WTC11 (cell line): ENCODE measurements around the gene ASTN2.

Experiments
- JUN ChIP-seq: sonication (generic); formaldehyde crosslinking; IDR thresholded peaks from 2 replicates; pipeline ENCODE4 v1.8.0; 2023; ENCODE audit warnings: mild to moderate bottlenecking, missing genetic modification reagents
- NR3C1 ChIP-seq: sonication (generic); formaldehyde crosslinking; conservative IDR thresholded peaks from 2 replicates; pipeline ENCODE4 v1.8.1; 2023; ENCODE audit warnings: low read depth, mild to moderate bottlenecking, missing genetic modification reagents
- TF ChIP-seq, protein P1 (sequence below): fragments of 200-600 bp; IDR thresholded peaks from 2 replicates; pipeline ENCODE4 v1.8.0; 2022; ENCODE audit warnings: antibody characterized with exemption

DNA sequence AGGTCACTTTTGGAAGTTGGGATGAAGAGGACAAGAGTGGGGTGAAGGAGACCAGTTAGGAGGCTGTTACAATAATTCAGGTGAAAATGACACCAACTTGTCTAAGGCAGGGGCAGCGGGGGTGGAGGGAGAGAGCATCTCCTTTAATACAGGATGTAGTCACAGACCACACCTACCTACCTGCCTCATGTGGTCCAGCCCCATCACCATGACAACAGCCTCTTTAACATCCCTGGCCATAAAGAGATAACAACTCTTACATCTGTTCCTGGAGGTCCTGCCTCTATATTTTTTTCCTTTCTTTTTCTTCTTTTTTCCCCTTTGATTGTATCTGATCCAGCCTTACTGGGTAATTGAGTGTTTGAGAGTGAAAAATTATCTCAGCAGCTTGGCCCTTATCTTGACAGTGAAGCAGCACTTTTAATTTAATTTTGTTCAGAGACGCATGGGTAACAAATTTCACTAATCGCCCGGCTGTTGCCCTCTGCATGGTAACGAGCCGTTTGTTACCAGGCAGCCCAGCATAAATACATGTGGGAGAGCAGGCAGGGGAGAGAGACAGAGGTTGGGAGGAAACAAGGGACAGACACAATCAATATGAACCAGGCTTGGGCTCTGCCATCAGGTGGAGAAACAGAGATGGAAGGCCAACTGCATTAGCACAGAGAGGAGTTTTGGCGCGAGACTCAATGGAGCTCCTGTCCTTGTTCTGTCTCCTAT is 338.1 kb downstream of the ASTN2 start:
- no peak for TF ChIP-seq JUN (CRISPR knock-in tag)
- TF ChIP-seq, protein P1, sequence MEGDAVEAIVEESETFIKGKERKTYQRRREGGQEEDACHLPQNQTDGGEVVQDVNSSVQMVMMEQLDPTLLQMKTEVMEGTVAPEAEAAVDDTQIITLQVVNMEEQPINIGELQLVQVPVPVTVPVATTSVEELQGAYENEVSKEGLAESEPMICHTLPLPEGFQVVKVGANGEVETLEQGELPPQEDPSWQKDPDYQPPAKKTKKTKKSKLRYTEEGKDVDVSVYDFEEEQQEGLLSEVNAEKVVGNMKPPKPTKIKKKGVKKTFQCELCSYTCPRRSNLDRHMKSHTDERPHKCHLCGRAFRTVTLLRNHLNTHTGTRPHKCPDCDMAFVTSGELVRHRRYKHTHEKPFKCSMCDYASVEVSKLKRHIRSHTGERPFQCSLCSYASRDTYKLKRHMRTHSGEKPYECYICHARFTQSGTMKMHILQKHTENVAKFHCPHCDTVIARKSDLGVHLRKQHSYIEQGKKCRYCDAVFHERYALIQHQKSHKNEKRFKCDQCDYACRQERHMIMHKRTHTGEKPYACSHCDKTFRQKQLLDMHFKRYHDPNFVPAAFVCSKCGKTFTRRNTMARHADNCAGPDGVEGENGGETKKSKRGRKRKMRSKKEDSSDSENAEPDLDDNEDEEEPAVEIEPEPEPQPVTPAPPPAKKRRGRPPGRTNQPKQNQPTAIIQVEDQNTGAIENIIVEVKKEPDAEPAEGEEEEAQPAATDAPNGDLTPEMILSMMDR = no peak
- TF ChIP-seq NR3C1 = no peak
